Nucleus accumbens (tissue), 56 donors: ENCODE data around the gene POLR2F.
"Not testable (repeated sequence)": the region's sequence is repeated elsewhere in the genome, so short reads cannot be mapped to it uniquely, and the experiment has no call there.

Source experiments
- DNase-seq, 56 donors: peaks; one replicate each; lab custom pipeline; 2025; lab: John Stamatoyannopoulos, UW

The POLR2F gene

GRCh38 chr22:37924386-37925065, 29.0 kb upstream of the POLR2F start:
- DNase-seq = no peak

- no peak for DNase-seq
Measured at GRCh38 chr22:37925330-37925729, 28.2 kb upstream of the POLR2F start.

GRCh38 chr22:37925767-37926166, 27.7 kb upstream of the POLR2F start:
- no peak for DNase-seq

- no peak for DNase-seq
Measured at GRCh38 chr22:37926358-37926757, 27.1 kb upstream of the POLR2F start.

GRCh38 chr22:37926771-37927636, 26.5 kb upstream of the POLR2F start:
- no peak for DNase-seq

- DNase-seq = no peak
Measured at GRCh38 chr22:37927637-37927936, 25.9 kb upstream of the POLR2F start.

GRCh38 chr22:37929390-37929789, 24.1 kb upstream of the POLR2F start:
- no peak for DNase-seq

GRCh38 chr22:37930270-37930951, 23.1 kb upstream of the POLR2F start:
- peak in 17 of 56 donors; percentile 7 to 32 (median 19) for DNase-seq

- DNase-seq = no peak
Measured at GRCh38 chr22:37930952-37931440, 22.5 kb upstream of the POLR2F start.

- no peak for DNase-seq
Measured at GRCh38 chr22:37931893-37932389, 21.6 kb upstream of the POLR2F start.

GRCh38 chr22:37932401-37932800, 21.1 kb upstream of the POLR2F start:
- DNase-seq = no peak

- DNase-seq = peak in 1 of 56 donors; percentile 17
Measured at GRCh38 chr22:37932821-37933578, 20.5 kb upstream of the POLR2F start.

GRCh38 chr22:37933711-37934376, 19.7 kb upstream of the POLR2F start:
- DNase-seq = peak in 54 of 56 donors; percentile 20 to 87 (median 66)

- DNase-seq = no peak
Measured at GRCh38 chr22:37940698-37941376, 12.7 kb upstream of the POLR2F start.

- no peak for DNase-seq
Measured at GRCh38 chr22:37942133-37942532, 11.4 kb upstream of the POLR2F start.

GRCh38 chr22:37943136-37943824, 10.2 kb upstream of the POLR2F start:
- no peak for DNase-seq

GRCh38 chr22:37943825-37944198, 9.7 kb upstream of the POLR2F start:
- no peak for DNase-seq

- not testable (repeated sequence) for DNase-seq
Measured at GRCh38 chr22:37944423-37944822, 9.1 kb upstream of the POLR2F start.
